HCT116 (cell line): ENCODE results near the gene MS4A15. TPM values are rescaled to one million over a fixed set of nuclear protein-coding genes. Genes with fewer than 3 reads are reported as not detected.

Source experiments
- ATAC-seq: fragments of 200-7000 bp; cut with Tn5 transposase; 2 replicates; pipeline ENCODE4 v1.9.1; 2020; ENCODE audit warnings: mild to moderate bottlenecking, moderate library complexity
- BruUV-seq: library from RNA; stranded (reverse); fragments of 400-500 nt; replicated peaks from 2 replicates; lab custom pipeline; 2021; lab: Mats Ljungman, UMichigan
- CTCF ChIA-PET: fragments of 300-600 bp; sonication (Branson Sonifier 250); formaldehyde crosslinking; loops from one replicate; lab custom pipeline; 2021; ENCODE audit warnings: antibody characterized with exemption; lab: Charles Lee
- POLR2A ChIA-PET: fragments of 300-600, 350-600 bp; sonication (Branson Sonifier 250); formaldehyde crosslinking; loops from one replicate; lab custom pipeline; 2021; ENCODE audit warnings: antibody characterized with exemption; lab: Charles Lee
- RAD21 ChIA-PET, 2 experiments: fragments of 300-600 bp; sonication (Branson Sonifier 250); formaldehyde crosslinking; loops; one replicate each; lab custom pipeline; 2023; ENCODE audit warnings: low total read pairs in 2 of 2; ENCODE audit not compliant: uncharacterized antibody in 2 of 2, unreplicated experiment in 2 of 2, low non-redundant PET in 1 of 2; lab: Charles Lee
- DNase-seq: peaks from one replicate; pipeline ENCODE4 v3.0.0-alpha.2; 2010; ENCODE audit warnings: low read depth, low spot score
- H2AFZ ChIP-seq: fragments of 200-600 bp; shearing (Covaris generic), sonication (generic); 2 replicates; pipeline ENCODE4 v1.6.1; 2017; ENCODE audit warnings: low read depth, mixed run types, mixed read lengths, antibody characterized with exemption, low read length; ENCODE audit not compliant: poor library complexity, severe bottlenecking
- H3K27ac ChIP-seq: 2 replicates; pipeline ENCODE4 v1.5.1; 2012; ENCODE audit warnings: low read depth, low read length
- H3K27me3 ChIP-seq: fragments of 200-600 bp; sonication (generic); 2 replicates; pipeline ENCODE4 v1.6.1; 2016; ENCODE audit warnings: mixed run types, low read length, mixed read lengths; ENCODE audit not compliant: insufficient read depth
- H3K36me3 ChIP-seq, 2 experiments: fragments of 200-500 bp in 1 of 2; fragments of 200-600 bp in 1 of 2; sonication (Bioruptor generic) in 1 of 2; sonication (generic) in 1 of 2; 2 replicates each; pipeline versions ENCODE4 v1.5.1 to v1.6.1; 2014 to 2016; ENCODE audit warnings: low read length in 2 of 2, inconsistent platforms in 1 of 2, mixed read lengths in 1 of 2, mixed run types in 1 of 2; ENCODE audit not compliant: insufficient read depth in 2 of 2, control insufficient read depth in 1 of 2
- H3K4me1 ChIP-seq, 2 experiments: fragments of 200-600 bp in 1 of 2; sonication (generic) in 1 of 2; 2 replicates each; pipeline versions ENCODE4 v1.5.1 to v1.6.1; 2012 to 2017; ENCODE audit warnings: low read length in 2 of 2, inconsistent platforms in 1 of 2, mild to moderate bottlenecking in 1 of 2, mixed read lengths in 1 of 2, mixed run types in 1 of 2, moderate library complexity in 1 of 2; ENCODE audit not compliant: insufficient read depth in 2 of 2, control insufficient read depth in 1 of 2
- H3K4me2 ChIP-seq: fragments of 200-600 bp; sonication (generic); 2 replicates; pipeline ENCODE4 v1.6.1; 2017; ENCODE audit warnings: mixed run types, low read length, mixed read lengths
- H3K4me3 ChIP-seq, 2 experiments: fragments of 200-600 bp in 1 of 2; sonication (generic) in 1 of 2; replicated peaks in 1 of 2; 2 replicates each; pipeline ENCODE4 v1.5.1; 2011 to 2016; ENCODE audit warnings: low read length in 2 of 2, control low read depth in 1 of 2, low read depth in 1 of 2, mild to moderate bottlenecking in 1 of 2, mixed read lengths in 1 of 2, mixed run types in 1 of 2
- H3K79me2 ChIP-seq: fragments of 200-600 bp; sonication (generic); 2 replicates; pipeline ENCODE4 v1.6.1; 2017; ENCODE audit warnings: mild to moderate bottlenecking, mixed run types, low read length, moderate library complexity, mixed read lengths; ENCODE audit not compliant: insufficient read depth
- H3K9ac ChIP-seq: fragments of 200-600 bp; sonication (generic); 2 replicates; pipeline ENCODE4 v1.6.1; 2016; ENCODE audit warnings: low read length, mixed read lengths
- H3K9me2 ChIP-seq: fragments of 200-600 bp; sonication (generic), shearing (Covaris generic); 2 replicates; pipeline ENCODE4 v1.6.1; 2017; ENCODE audit warnings: mixed run types, mild to moderate bottlenecking, moderate library complexity; ENCODE audit not compliant: insufficient read depth
- H3K9me3 ChIP-seq, 2 experiments: fragments of 200-500 bp in 1 of 2; fragments of 200-600 bp in 1 of 2; sonication (Bioruptor generic) in 1 of 2; sonication (generic) in 1 of 2; 2 replicates each; pipeline ENCODE4 v1.6.1; 2014 to 2017; ENCODE audit warnings: low read length in 2 of 2, mixed read lengths in 2 of 2, inconsistent platforms in 1 of 2, low read depth in 1 of 2, mild to moderate bottlenecking in 1 of 2, mixed run types in 1 of 2, moderate library complexity in 1 of 2; ENCODE audit not compliant: control insufficient read depth in 1 of 2, insufficient read depth in 1 of 2
- H4K20me1 ChIP-seq: fragments of 200-600 bp; sonication (generic), shearing (Covaris generic); 2 replicates; pipeline ENCODE4 v1.6.1; 2017; ENCODE audit warnings: mixed run types, mild to moderate bottlenecking, moderate library complexity; ENCODE audit not compliant: insufficient read depth
- ATF3 ChIP-seq: IDR thresholded peaks from 2 replicates; pipeline ENCODE4 v1.6.1; 2012
- CEBPB ChIP-seq: IDR thresholded peaks from 2 replicates; pipeline ENCODE4 v1.6.1; 2012; ENCODE audit warnings: low read depth
- CTCF ChIP-seq, 3 experiments: fragments of 200-600 bp in 1 of 3; sonication (generic) in 1 of 3; IDR thresholded peaks in 2 of 3; conservative IDR thresholded peaks in 1 of 3; 2 replicates each; pipeline ENCODE4 v1.5.1; 2012 to 2017; ENCODE audit warnings: low read depth in 2 of 3, low read length in 2 of 3, antibody characterized with exemption in 1 of 3, borderline replicate concordance in 1 of 3, control low read depth in 1 of 3, mild to moderate bottlenecking in 1 of 3, mixed read lengths in 1 of 3, mixed run types in 1 of 3, moderate library complexity in 1 of 3; ENCODE audit not compliant: insufficient read depth in 1 of 3
- EGR1 ChIP-seq: IDR thresholded peaks from 2 replicates; pipeline ENCODE4 v1.6.1; 2012; ENCODE audit warnings: low read depth
- ELF1 ChIP-seq: IDR thresholded peaks from 2 replicates; pipeline ENCODE4 v1.6.1; 2012; ENCODE audit warnings: low read depth, borderline replicate concordance
- EZH2phosphoT487 ChIP-seq: fragments of 200-600 bp; IDR thresholded peaks from 2 replicates; pipeline ENCODE4 v1.6.1; 2018; ENCODE audit warnings: antibody characterized with exemption, borderline replicate concordance
- FOSL1 ChIP-seq: IDR thresholded peaks from 2 replicates; pipeline ENCODE4 v1.6.1; 2012; ENCODE audit warnings: low read depth
- JUND ChIP-seq: IDR thresholded peaks from 2 replicates; pipeline ENCODE4 v1.6.1; 2012
- POLR2AphosphoS5 ChIP-seq: IDR thresholded peaks from 2 replicates; pipeline ENCODE4 v1.6.1; 2011; ENCODE audit warnings: mild to moderate bottlenecking, low read depth, low read length, moderate library complexity
- SIN3A ChIP-seq: IDR thresholded peaks from 2 replicates; pipeline ENCODE4 v1.6.1; 2012; ENCODE audit warnings: low read depth
- SRF ChIP-seq: IDR thresholded peaks from 2 replicates; pipeline ENCODE4 v1.6.1; 2012; ENCODE audit warnings: low read depth
- ZFX ChIP-seq: fragments of 450-650 bp; IDR thresholded peaks from 2 replicates; pipeline ENCODE4 v1.6.1; 2017
- ZNF274 ChIP-seq: fragments of 200-500 bp; sonication (Bioruptor generic); IDR thresholded peaks from 2 replicates; pipeline ENCODE4 v1.6.1; 2014; ENCODE audit warnings: mild to moderate bottlenecking, low read depth, low read length, inconsistent platforms
- intact Hi-C: fragments of 100-400 bp; cut with micrococcal nuclease; formaldehyde crosslinking; loops from 2 replicates; pipeline ENCODE4 v1.10.0; 2022
- total RNA-seq: library from RNA; stranded (reverse); gene quantifications from one replicate; pipeline ENCODE4 v1.2.1, GENCODE V29; 2021; ENCODE audit not compliant: unreplicated experiment
- TF ChIP-seq, protein P1 (sequence below): IDR thresholded peaks from 2 replicates; pipeline ENCODE4 v1.6.1; 2011; ENCODE audit warnings: mild to moderate bottlenecking, low read length, moderate library complexity; ENCODE audit not compliant: insufficient replicate concordance; ENCODE audit errors: extremely low read depth
- TF ChIP-seq, protein P2 (sequence below): IDR thresholded peaks from 2 replicates; pipeline ENCODE4 v1.6.1; 2012; ENCODE audit warnings: low read depth

MS4A15 gene
- total RNA-seq, 1 experiment from 2014 or later: 1.5 TPM

GRCh38 chr11:60718524-60719316 lies 37.9 kb upstream of the MS4A15 start:
- H3K79me2 ChIP-seq: no peaks in the 10 kb centered on the region
- TF ChIP-seq POLR2AphosphoS5: no peak
- TF ChIP-seq ELF1: no peak
- no peak for TF ChIP-seq SRF
- TF ChIP-seq CEBPB: no peak
- TF ChIP-seq JUND: no peak
- TF ChIP-seq EZH2phosphoT487: no peak
- TF ChIP-seq, protein P1, sequence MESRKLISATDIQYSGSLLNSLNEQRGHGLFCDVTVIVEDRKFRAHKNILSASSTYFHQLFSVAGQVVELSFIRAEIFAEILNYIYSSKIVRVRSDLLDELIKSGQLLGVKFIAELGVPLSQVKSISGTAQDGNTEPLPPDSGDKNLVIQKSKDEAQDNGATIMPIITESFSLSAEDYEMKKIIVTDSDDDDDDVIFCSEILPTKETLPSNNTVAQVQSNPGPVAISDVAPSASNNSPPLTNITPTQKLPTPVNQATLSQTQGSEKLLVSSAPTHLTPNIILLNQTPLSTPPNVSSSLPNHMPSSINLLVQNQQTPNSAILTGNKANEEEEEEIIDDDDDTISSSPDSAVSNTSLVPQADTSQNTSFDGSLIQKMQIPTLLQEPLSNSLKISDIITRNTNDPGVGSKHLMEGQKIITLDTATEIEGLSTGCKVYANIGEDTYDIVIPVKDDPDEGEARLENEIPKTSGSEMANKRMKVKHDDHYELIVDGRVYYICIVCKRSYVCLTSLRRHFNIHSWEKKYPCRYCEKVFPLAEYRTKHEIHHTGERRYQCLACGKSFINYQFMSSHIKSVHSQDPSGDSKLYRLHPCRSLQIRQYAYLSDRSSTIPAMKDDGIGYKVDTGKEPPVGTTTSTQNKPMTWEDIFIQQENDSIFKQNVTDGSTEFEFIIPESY: no peak
- TF ChIP-seq ATF3: no peak
- TF ChIP-seq ZNF274: no peak
- no peak for TF ChIP-seq CTCF (IDR thresholded peaks at IDR 0.05 in 2 of 3, conservative IDR thresholded peaks at IDR 0.05 in 1 of 3; ENCODE audit: borderline replicate concordance in 1 of 3, insufficient read depth in 1 of 3, low read depth in 2 of 3, low read length in 2 of 3)
- no peak for TF ChIP-seq FOSL1
- TF ChIP-seq ZFX: no peak
- TF ChIP-seq EGR1: no peak
- TF ChIP-seq, protein P2, sequence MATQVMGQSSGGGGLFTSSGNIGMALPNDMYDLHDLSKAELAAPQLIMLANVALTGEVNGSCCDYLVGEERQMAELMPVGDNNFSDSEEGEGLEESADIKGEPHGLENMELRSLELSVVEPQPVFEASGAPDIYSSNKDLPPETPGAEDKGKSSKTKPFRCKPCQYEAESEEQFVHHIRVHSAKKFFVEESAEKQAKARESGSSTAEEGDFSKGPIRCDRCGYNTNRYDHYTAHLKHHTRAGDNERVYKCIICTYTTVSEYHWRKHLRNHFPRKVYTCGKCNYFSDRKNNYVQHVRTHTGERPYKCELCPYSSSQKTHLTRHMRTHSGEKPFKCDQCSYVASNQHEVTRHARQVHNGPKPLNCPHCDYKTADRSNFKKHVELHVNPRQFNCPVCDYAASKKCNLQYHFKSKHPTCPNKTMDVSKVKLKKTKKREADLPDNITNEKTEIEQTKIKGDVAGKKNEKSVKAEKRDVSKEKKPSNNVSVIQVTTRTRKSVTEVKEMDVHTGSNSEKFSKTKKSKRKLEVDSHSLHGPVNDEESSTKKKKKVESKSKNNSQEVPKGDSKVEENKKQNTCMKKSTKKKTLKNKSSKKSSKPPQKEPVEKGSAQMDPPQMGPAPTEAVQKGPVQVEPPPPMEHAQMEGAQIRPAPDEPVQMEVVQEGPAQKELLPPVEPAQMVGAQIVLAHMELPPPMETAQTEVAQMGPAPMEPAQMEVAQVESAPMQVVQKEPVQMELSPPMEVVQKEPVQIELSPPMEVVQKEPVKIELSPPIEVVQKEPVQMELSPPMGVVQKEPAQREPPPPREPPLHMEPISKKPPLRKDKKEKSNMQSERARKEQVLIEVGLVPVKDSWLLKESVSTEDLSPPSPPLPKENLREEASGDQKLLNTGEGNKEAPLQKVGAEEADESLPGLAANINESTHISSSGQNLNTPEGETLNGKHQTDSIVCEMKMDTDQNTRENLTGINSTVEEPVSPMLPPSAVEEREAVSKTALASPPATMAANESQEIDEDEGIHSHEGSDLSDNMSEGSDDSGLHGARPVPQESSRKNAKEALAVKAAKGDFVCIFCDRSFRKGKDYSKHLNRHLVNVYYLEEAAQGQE: no peak
- TF ChIP-seq SIN3A: no peak
- TF ChIP-seq, all 23 proteins: peak for 0
- intact Hi-C loops: no loop called here
- POLR2A ChIA-PET: no interaction called here
- H3K9ac ChIP-seq: no peak overlapping the region
- no peaks in the 10 kb centered on the region for H4K20me1 ChIP-seq
- no peak overlapping the region for H2AFZ ChIP-seq
- no TSS peak for BruUV-seq
- H3K9me2 ChIP-seq: no peaks in the 10 kb centered on the region
- no peaks in the 10 kb centered on the region for H3K4me1 ChIP-seq
- CTCF ChIA-PET: no interaction called here
- H3K27ac ChIP-seq: no peak overlapping the region
- no peaks in the 10 kb centered on the region for H3K9me3 ChIP-seq
- no peak for ATAC-seq
- H3K4me3 ChIP-seq: no peak overlapping the region
- DNase-seq: no peak
- RAD21 ChIA-PET: no interaction called here
- peaks cover 12% of the 10 kb centered on the region for H3K27me3 ChIP-seq
- no peaks in the 10 kb centered on the region for H3K36me3 ChIP-seq
- H3K4me2 ChIP-seq: no peak overlapping the region
